Kidney (tissue), 14 donors: Measurements from ENCODE around the gene PPP2R2B. TPM values are rescaled to one million over a fixed set of nuclear protein-coding genes. Genes with fewer than 3 reads are reported as not detected.

Experiments used
- DNase-seq, 5 donors: peaks; one replicate each; pipeline ENCODE4 v3.0.0-alpha.2; 2013 to 2020
- FAIRE-seq: peaks from 2 replicates; lab custom pipeline; 2012; peaks lifted over from hg19 to GRCh38; lab: Jason Lieb, UNC
- H3K27ac ChIP-seq, 2 donors: one replicate each; pipeline ENCODE4 v1.7.0; 2013; ENCODE audit warnings: low read depth in 2 of 2, low read length in 2 of 2, inconsistent platforms in 1 of 2
- H3K27me3 ChIP-seq: one replicate; pipeline ENCODE4 v1.7.1; 2013; ENCODE audit warnings: low read length, inconsistent platforms; ENCODE audit not compliant: control insufficient read depth, insufficient read depth
- H3K36me3 ChIP-seq, 3 donors: one replicate each; pipeline versions ENCODE4 v1.7.0 to v1.7.1; 2013; ENCODE audit warnings: low read length in 3 of 3, control low read depth in 1 of 3, inconsistent platforms in 1 of 3; ENCODE audit not compliant: insufficient read depth in 3 of 3, control insufficient read depth in 2 of 3
- H3K4me1 ChIP-seq, 3 donors: one replicate each; pipeline versions ENCODE4 v1.7.0 to v1.7.1; 2013; ENCODE audit warnings: low read length in 3 of 3, inconsistent platforms in 1 of 3, low read depth in 1 of 3; ENCODE audit not compliant: control insufficient read depth in 2 of 3, insufficient read depth in 2 of 3
- H3K4me3 ChIP-seq, 3 donors: one replicate each; pipeline versions ENCODE4 v1.7.0 to v1.8.1; 2013; ENCODE audit warnings: low read length in 3 of 3, control low read depth in 1 of 3, inconsistent platforms in 1 of 3
- H3K9ac ChIP-seq, 3 donors: one replicate each; pipeline versions ENCODE4 v1.7.0 to v1.7.1; 2013; ENCODE audit warnings: low read length in 3 of 3, control low read depth in 1 of 3, inconsistent platforms in 1 of 3
- H3K9me3 ChIP-seq, 3 donors: one replicate each; pipeline versions ENCODE4 v1.7.0 to v1.7.1; 2013; ENCODE audit warnings: low read length in 3 of 3, control low read depth in 1 of 3, inconsistent platforms in 1 of 3; ENCODE audit not compliant: control insufficient read depth in 2 of 3, insufficient read depth in 1 of 3
- intact Hi-C: fragments of 100-400 bp; cut with DNase I; formaldehyde crosslinking; loops from one replicate; pipeline ENCODE4 v1.11.1; 2022
- polyA plus RNA-seq: library from polyadenylated mRNA; stranded (reverse); fragments of 350-450 nt; fragmentation: Illumina TruSeq; extraction: RNeasy Lipid Tissue Mini Kit (QIAGEN cat#74804); gene quantifications from one replicate; pipeline ENCODE4 v1.2.3, GENCODE V29; 2014; ENCODE audit warnings: low read depth, low replicate concordance; ENCODE audit not compliant: insufficient read depth
- total RNA-seq: library from RNA; stranded (reverse); fragmentation: NEBNext Ultra II Directional; extraction: Animal tissue kit (Norgen Biotek cat#: 25700); gene quantifications from one replicate; pipeline ENCODE4 v1.2.1, GENCODE V29; 2021
- TF ChIP-seq, protein P1 (sequence below): IDR thresholded peaks from 3 replicates; pipeline ENCODE4 v1.5.1; 2012; ENCODE audit warnings: mild to moderate bottlenecking, moderate library complexity, borderline replicate concordance; ENCODE audit not compliant: insufficient read depth; ENCODE audit errors: extremely low read depth
- donor health status: control.
- donor health status: control.
- donor health status: control.
- donor health status: control.
- donor health status: control.
- donor health status: DM: yes; HTN: yes; CAD: no.
- donor health status: Normal renal cell carcinoma (clear cell type).

Gene PPP2R2B
- total and polyA plus RNA-seq, 2 donors from 2014 or later = 4.0 to 8.2 TPM

DNA sequence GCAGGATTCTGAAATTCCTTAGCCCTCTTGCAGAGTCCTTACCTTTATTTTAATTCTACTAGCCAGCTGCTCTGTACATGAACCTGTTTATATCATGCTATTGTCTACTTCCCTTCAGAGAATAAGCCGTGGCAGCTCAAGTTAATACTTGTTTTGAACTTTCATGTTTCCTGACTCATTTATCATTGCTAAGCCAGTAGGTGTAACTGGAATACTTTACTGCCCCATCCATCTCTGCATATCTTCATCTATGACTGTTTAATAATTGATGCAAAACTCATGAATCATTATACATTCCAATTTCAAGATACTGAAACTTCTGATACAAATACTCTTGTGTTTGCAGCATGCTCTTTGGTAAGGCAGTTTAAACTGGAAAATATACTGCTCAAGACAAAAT lies 174.7 kb downstream of the PPP2R2B start:
- no peak overlapping the region for H3K9ac ChIP-seq
- H3K9me3 ChIP-seq = no peaks in the 10 kb centered on the region
- FAIRE-seq (no peak), DNase-seq (no peak)
- no peaks in the 10 kb centered on the region for H3K36me3 ChIP-seq
- peaks cover 0 to 3% (median 0%) of the 10 kb centered on the region in 3 donors for H3K4me1 ChIP-seq
- intact Hi-C loops = no loop called here
- TF ChIP-seq, protein P1, sequence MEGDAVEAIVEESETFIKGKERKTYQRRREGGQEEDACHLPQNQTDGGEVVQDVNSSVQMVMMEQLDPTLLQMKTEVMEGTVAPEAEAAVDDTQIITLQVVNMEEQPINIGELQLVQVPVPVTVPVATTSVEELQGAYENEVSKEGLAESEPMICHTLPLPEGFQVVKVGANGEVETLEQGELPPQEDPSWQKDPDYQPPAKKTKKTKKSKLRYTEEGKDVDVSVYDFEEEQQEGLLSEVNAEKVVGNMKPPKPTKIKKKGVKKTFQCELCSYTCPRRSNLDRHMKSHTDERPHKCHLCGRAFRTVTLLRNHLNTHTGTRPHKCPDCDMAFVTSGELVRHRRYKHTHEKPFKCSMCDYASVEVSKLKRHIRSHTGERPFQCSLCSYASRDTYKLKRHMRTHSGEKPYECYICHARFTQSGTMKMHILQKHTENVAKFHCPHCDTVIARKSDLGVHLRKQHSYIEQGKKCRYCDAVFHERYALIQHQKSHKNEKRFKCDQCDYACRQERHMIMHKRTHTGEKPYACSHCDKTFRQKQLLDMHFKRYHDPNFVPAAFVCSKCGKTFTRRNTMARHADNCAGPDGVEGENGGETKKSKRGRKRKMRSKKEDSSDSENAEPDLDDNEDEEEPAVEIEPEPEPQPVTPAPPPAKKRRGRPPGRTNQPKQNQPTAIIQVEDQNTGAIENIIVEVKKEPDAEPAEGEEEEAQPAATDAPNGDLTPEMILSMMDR = no peak
- H3K27ac ChIP-seq = no peak overlapping the region
- H3K4me3 ChIP-seq = no peak overlapping the region
- no peaks in the 10 kb centered on the region for H3K27me3 ChIP-seq

DNA sequence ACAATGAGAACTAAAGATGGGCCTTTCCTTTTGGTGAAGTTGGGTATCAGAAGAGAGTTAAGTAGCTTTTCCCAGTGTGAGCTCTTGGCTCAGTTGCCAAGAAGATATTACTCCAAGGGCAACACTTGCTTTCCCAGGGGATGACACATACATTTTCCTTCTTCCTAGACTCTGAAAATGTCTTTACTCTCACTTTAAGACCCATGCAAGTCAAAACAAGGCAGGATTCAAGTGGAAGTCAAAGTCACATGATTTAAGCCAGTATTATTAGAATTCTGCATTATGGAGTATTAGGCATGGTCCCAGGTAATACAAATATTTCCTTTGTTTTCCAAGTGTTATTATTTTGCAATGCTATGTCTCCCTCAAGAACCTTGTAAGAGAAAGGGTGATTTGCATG lies 175.1 kb downstream of the PPP2R2B start:
- Histone ChIP-seq H3K27me3 (no peaks in the 10 kb centered on the region), H3K9me3 (no peaks in the 10 kb centered on the region), H3K36me3 (no peaks in the 10 kb centered on the region), H3K9ac (no peak overlapping the region), H3K4me1 (peaks cover 0 to 3% (median 0%) of the 10 kb centered on the region in 3 donors), H3K27ac (no peak overlapping the region), H3K4me3 (no peak overlapping the region)
- intact Hi-C loops = no loop called here
- FAIRE-seq (no peak), DNase-seq (no peak)
- TF ChIP-seq, protein P1 = no peak

DNA sequence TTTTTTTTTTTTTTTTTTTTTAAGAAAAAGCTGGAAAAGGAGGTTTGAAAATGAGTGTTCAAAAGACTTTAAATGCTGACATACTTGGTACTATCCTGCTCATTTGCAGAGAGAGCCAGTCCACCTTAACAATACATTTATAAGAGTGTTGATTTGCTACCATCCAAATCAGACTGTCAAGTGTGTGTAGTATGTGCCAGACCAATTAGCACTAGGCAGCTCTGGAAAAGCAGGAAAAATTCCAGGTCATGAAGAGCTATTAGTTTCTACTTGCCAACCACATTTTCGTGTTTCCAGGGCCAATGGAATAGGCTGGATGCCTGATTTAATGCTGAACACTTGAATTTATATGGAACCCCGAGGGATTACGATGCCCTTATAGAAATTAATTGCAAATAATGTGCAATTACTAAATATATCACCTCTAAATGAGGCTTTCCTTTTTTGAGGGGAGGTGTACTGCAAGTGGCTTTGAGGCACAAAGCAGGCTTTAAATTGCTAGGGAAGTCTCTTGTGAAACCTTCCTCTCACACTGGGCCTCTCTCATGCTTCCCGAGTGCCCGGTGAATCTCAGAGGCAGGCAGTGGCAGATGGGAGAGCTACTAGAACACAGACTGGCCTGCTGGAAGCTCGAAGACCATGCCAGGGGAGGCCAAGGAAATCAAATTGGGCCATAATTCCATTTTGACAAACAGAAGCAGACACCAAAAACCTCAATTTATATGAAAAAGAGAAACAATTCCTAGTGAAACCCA lies 178.7 kb downstream of the PPP2R2B start:
- H3K27ac ChIP-seq = no peak overlapping the region
- H3K4me1 ChIP-seq = peaks cover 0 to 3% (median 0%) of the 10 kb centered on the region in 3 donors
- H3K36me3 ChIP-seq = no peaks in the 10 kb centered on the region
- H3K9ac ChIP-seq = peak overlapping the region in 1 of 3 donors; percentile 19
- H3K4me3 ChIP-seq = no peak overlapping the region
- H3K9me3 ChIP-seq = no peaks in the 10 kb centered on the region
- TF ChIP-seq, protein P1 = no peak
- no peaks in the 10 kb centered on the region for H3K27me3 ChIP-seq
- intact Hi-C loops = no loop called here
- DNase-seq (no peak), FAIRE-seq (no peak)
